ENCODE results near the gene APBA1. TPM values are rescaled to one million over a fixed set of nuclear protein-coding genes. Genes with fewer than 3 reads are reported as not detected.

Gene APBA1
- total and polyA plus RNA-seq, 2 of the 8 experiments (the other 6 are each of a cell fraction or from before 2014, with no cell fraction given) = 0.36 to 0.60 TPM

GRCh38 chr9:69627281-69627680 lies 44.9 kb downstream of the APBA1 start:
- H2BK20ac ChIP-seq (ENCODE audit: low read length) = no peak overlapping the region
- H3K27ac ChIP-seq (ENCODE audit: low read depth, low read length) = no peak overlapping the region
- ChIA-PET CTCF (ENCODE audit: partially characterized antibody) (interaction anchor here (1.2 kb wide), 1 partner anchor 205 kb away, joined by 4 read pairs; no protein-coding TSS in a partner anchor), POLR2A (ENCODE audit: partially characterized antibody) (no interaction called here)
- no peaks in the 10 kb centered on the region for H4K20me1 ChIP-seq (replicated peaks in 1 of 2; ENCODE audit: control insufficient read depth in 1 of 2, insufficient read depth in 2 of 2, low read length in 2 of 2)
- no peak overlapping the region for H3K9ac ChIP-seq (replicated peaks in 1 of 4; ENCODE audit: extremely low read depth in 1 of 4, low read depth in 3 of 4, low read length in 3 of 4)
- no peaks in the 10 kb centered on the region for H3K27me3 ChIP-seq (replicated peaks in 1 of 4; ENCODE audit: control insufficient read depth in 3 of 4, extremely low read depth in 1 of 4, insufficient read depth in 3 of 4, low read length in 3 of 4)
- no peak overlapping the region for H3K56ac ChIP-seq (replicated peaks; ENCODE audit: insufficient read length, low read depth, low read length)
- H3K79me2 ChIP-seq (ENCODE audit: control insufficient read depth in 1 of 2, insufficient read depth in 2 of 2, low read length in 2 of 2) = no peaks in the 10 kb centered on the region
- H2BK12ac ChIP-seq (ENCODE audit: low read depth, low read length) = no peak overlapping the region
- no peak overlapping the region for H3K4me2 ChIP-seq (ENCODE audit: insufficient read depth in 1 of 2, low read depth in 2 of 2, low read length in 2 of 2)
- no peaks in the 10 kb centered on the region for H3K79me1 ChIP-seq (ENCODE audit: low read depth, low read length)
- no peak overlapping the region for H2AK5ac ChIP-seq (ENCODE audit: low read depth, low read length)
- H3K23me2 ChIP-seq (ENCODE audit: low read depth, low read length) = no peaks in the 10 kb centered on the region
- no peak overlapping the region for H2BK5ac ChIP-seq (ENCODE audit: low read depth, low read length)
- H3K4ac ChIP-seq (replicated peaks; ENCODE audit: insufficient read length, low read depth, low read length) = no peak overlapping the region
- no peak overlapping the region for H3K14ac ChIP-seq (ENCODE audit: insufficient read length)
- no peaks in the 10 kb centered on the region for H3K9me3 ChIP-seq (ENCODE audit: insufficient read depth in 2 of 2, low read depth in 1 of 2, low read length in 1 of 2)
- no peak overlapping the region for H4K91ac ChIP-seq (replicated peaks; ENCODE audit: insufficient read length, low read length)
- no peak for FAIRE-seq
- H3K23ac ChIP-seq (ENCODE audit: insufficient read length) = no peak overlapping the region
- no peak overlapping the region for H4K5ac ChIP-seq (ENCODE audit: insufficient read length, low read depth, low read length)
- H3K36me3 ChIP-seq (ENCODE audit: control insufficient read depth in 2 of 4, insufficient read depth in 4 of 4, low read length in 3 of 4) = no peaks in the 10 kb centered on the region
- no peak overlapping the region for H3K18ac ChIP-seq (ENCODE audit: extremely low read depth, low read length)
- no peak overlapping the region for H2BK120ac ChIP-seq (replicated peaks; ENCODE audit: low read depth, low read length)
- H3K4me3 ChIP-seq (ENCODE audit: extremely low read depth in 1 of 4, insufficient read depth in 2 of 4, low read depth in 3 of 4, low read length in 4 of 4) = no peak overlapping the region
- no peak overlapping the region for H4K8ac ChIP-seq (ENCODE audit: extremely low read depth, insufficient read depth, low read length)
- no peaks in the 10 kb centered on the region for H3K4me1 ChIP-seq (replicated peaks in 1 of 4; ENCODE audit: control insufficient read depth in 3 of 4, insufficient read depth in 4 of 4, low read length in 3 of 4)
- 96% methylated on average over 3 of the region's 3 CpGs; no CpG with 5 or more reads in 1 of the 2 experiments for WGBS, 2 experiments (ENCODE audit: extremely low coverage in 1 of 2, insufficient coverage in 1 of 2, insufficient read length in 1 of 2, insufficient replicate concordance in 2 of 2, low coverage in 1 of 2, low lambda C conversion rate in 2 of 2, missing lambda C conversion rate in 1 of 2)
- H2AFZ ChIP-seq (ENCODE audit: low read length) = no peak overlapping the region
- H2BK15ac ChIP-seq (ENCODE audit: low read length) = no peak overlapping the region
- no peak for DNase-seq (ENCODE audit: low read depth in 1 of 2, low spot score in 2 of 2)
- TF ChIP-seq EZH2 (IDR thresholded peaks at IDR 0.05; ENCODE audit: low read depth, low read length, severe bottlenecking) (no peak), BCL11A (IDR thresholded peaks at IDR 0.05; ENCODE audit: low read depth in 2 of 2, low read length in 2 of 2) (no peak), ATF3 (IDR thresholded peaks at IDR 0.05; ENCODE audit: insufficient read depth, low read depth, low read length) (no peak), SP4 (IDR thresholded peaks at IDR 0.05; ENCODE audit: low read length) (no peak), CTCF (IDR thresholded peaks at IDR 0.05; ENCODE audit: control extremely low read depth in 1 of 3, insufficient read depth in 1 of 3, low read depth in 1 of 3, low read length in 3 of 3) (no peak), GTF2F1 (IDR thresholded peaks at IDR 0.05; ENCODE audit: borderline replicate concordance, low read depth, low read length) (no peak), MAX (IDR thresholded peaks at IDR 0.05) (no peak), BACH1 (IDR thresholded peaks at IDR 0.05; ENCODE audit: low read length) (no peak), HDAC2 (IDR thresholded peaks at IDR 0.05; ENCODE audit: borderline replicate concordance in 1 of 2, low read depth in 2 of 2, low read length in 2 of 2) (no peak), ASH2L (IDR thresholded peaks at IDR 0.05; ENCODE audit: low read length) (no peak)

All from H1 (cell line).